Panc1 (cell line): ENCODE measurements around the gene EDEM1. TPM values are rescaled to one million over a fixed set of nuclear protein-coding genes. Genes with fewer than 3 reads are reported as not detected.
A peak's percentile ranks its signal among the peaks of the same experiment; 100 is the strongest.

Source experiments
- ATAC-seq: fragments of 200-7000 bp; cut with Tn5 transposase; 2 replicates; pipeline ENCODE4 v1.9.1; 2020; ENCODE audit warnings: mild to moderate bottlenecking, moderate library complexity
- BruUV-seq: library from RNA; stranded (reverse); fragments of 400-500 nt; replicated peaks from 2 replicates; lab custom pipeline; 2021; lab: Mats Ljungman, UMichigan
- CTCF ChIA-PET: fragments of 300-600 bp; sonication (Branson Sonifier 250); formaldehyde crosslinking; loops from one replicate; lab custom pipeline; 2022; ENCODE audit warnings: antibody characterized with exemption; lab: Charles Lee
- POLR2A ChIA-PET: fragments of 300-600 bp; sonication (Branson Sonifier 250); formaldehyde crosslinking; loops from one replicate; lab custom pipeline; 2022; ENCODE audit warnings: antibody characterized with exemption; lab: Charles Lee
- DNase-seq: peaks from one replicate; pipeline ENCODE4 v3.0.0-alpha.2; 2010; ENCODE audit warnings: low read depth, low spot score
- H3K27ac ChIP-seq: 2 replicates; pipeline ENCODE4 v1.5.1; 2011; ENCODE audit warnings: mild to moderate bottlenecking, low read length, inconsistent platforms
- H3K27me3 ChIP-seq: fragments of 200-500 bp; sonication (Bioruptor generic); 2 replicates; pipeline ENCODE4 v1.6.0; 2014; ENCODE audit warnings: low read length, inconsistent platforms; ENCODE audit not compliant: control insufficient read depth, insufficient read depth
- H3K36me3 ChIP-seq: fragments of 200-500 bp; sonication (Bioruptor generic); 2 replicates; pipeline ENCODE4 v1.5.1; 2014; ENCODE audit warnings: inconsistent platforms, mild to moderate bottlenecking, low read length, moderate library complexity; ENCODE audit not compliant: control insufficient read depth, insufficient read depth
- H3K4me1 ChIP-seq: 2 replicates; pipeline ENCODE4 v1.5.1; 2011; ENCODE audit warnings: inconsistent platforms, mild to moderate bottlenecking, low read length, moderate library complexity; ENCODE audit not compliant: control insufficient read depth, insufficient read depth
- H3K4me3 ChIP-seq, 2 experiments: 2 replicates each; pipeline ENCODE4 v1.5.1; 2011 to 2012; ENCODE audit warnings: low read depth in 2 of 2, low read length in 2 of 2, mild to moderate bottlenecking in 2 of 2, inconsistent platforms in 1 of 2, moderate library complexity in 1 of 2
- H3K9me3 ChIP-seq: fragments of 200-500 bp; sonication (Bioruptor generic); 2 replicates; pipeline ENCODE4 v1.5.1; 2014; ENCODE audit warnings: low read depth, mild to moderate bottlenecking, inconsistent platforms, low read length, moderate library complexity; ENCODE audit not compliant: control insufficient read depth, insufficient read depth
- POLR2AphosphoS5 ChIP-seq: IDR thresholded peaks from 2 replicates; pipeline ENCODE4 v1.6.1; 2012; ENCODE audit warnings: mild to moderate bottlenecking, low read depth, low read length, moderate library complexity
- SIN3A ChIP-seq: IDR thresholded peaks from 2 replicates; pipeline ENCODE4 v1.6.1; 2012; ENCODE audit warnings: low read depth, mild to moderate bottlenecking, low read length, moderate library complexity, borderline replicate concordance; ENCODE audit not compliant: insufficient read depth
- TCF7L2 ChIP-seq: IDR thresholded peaks from 2 replicates; pipeline ENCODE4 v1.6.1; 2011; ENCODE audit warnings: mild to moderate bottlenecking, low read depth, low read length, inconsistent platforms
- in situ Hi-C: cut with HindIII; loops from 2 replicates; pipeline ENCODE4 v1.10.0; 2016; ENCODE audit warnings: low sequenced_read_pairs, low pct_unique_long_range_greater_than_20kb
- intact Hi-C: fragments of 100-400 bp; cut with micrococcal nuclease; formaldehyde crosslinking; loops from one replicate; pipeline ENCODE4 v1.10.0; 2022; ENCODE audit not compliant: unreplicated experiment
- total RNA-seq: library from RNA; stranded (reverse); gene quantifications from one replicate; pipeline ENCODE4 v1.2.1, GENCODE V29; 2021; ENCODE audit not compliant: unreplicated experiment
- TF ChIP-seq, protein P1 (sequence below): fragments of 450-650 bp; IDR thresholded peaks from 2 replicates; pipeline ENCODE4 v1.5.1; 2017; ENCODE audit warnings: mild to moderate bottlenecking
- TF ChIP-seq, protein P2 (sequence below), 2 experiments: IDR thresholded peaks; 2 replicates each; pipeline ENCODE4 v1.6.1; 2011 to 2012; ENCODE audit warnings: low read depth in 2 of 2, control low read depth in 1 of 2, low read length in 1 of 2, mild to moderate bottlenecking in 1 of 2, moderate library complexity in 1 of 2; ENCODE audit not compliant: insufficient read depth in 1 of 2

The EDEM1 gene
- total RNA-seq, 1 experiment from 2014 or later, result 44.6 TPM

DNA sequence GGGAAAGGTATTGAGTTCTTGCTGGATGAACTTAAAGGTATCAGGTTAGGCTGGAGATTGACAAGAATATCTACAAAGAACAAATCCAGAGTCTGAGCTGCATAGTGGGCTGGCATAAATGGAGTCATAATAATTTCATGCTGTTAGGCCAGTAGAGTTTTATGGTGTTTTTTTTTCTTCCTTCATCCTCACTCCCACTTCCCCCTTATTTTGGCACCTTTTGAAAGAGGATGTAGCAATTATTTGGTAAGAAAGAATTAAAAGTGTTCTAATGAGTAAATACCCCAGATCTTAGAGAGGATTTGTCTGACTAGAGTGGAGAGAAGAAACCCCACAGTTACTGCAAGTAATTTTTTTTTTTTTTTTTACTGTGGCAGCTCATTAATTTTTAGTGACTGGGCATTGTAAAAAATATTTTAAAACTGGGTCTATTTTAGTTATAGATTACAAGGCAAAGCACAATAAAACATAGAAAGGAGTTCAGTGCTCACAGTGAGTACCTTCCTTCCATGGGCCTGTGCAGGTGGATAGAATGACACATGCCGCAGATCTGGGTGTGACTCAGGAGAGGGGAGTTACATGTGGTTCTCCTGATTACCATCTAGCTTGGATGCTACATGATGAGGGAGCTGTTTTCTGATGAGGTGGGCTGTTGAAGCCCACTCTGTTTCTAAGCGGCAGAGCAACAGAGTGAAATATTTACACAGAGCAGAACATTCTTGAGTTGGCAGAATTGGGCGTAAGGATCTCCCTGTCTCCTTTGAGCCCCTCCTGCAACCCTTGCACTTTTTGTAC, 5.3 kb downstream of the EDEM1 start:
- no peaks in the 10 kb centered on the region for H3K9me3 ChIP-seq
- H3K36me3 ChIP-seq, result no peaks in the 10 kb centered on the region; the same call in 1 of the 2 replicates
- DNase-seq (no peak), ATAC-seq (no peak)
- in situ Hi-C loops (no loop called here), intact Hi-C loops (no loop called here)
- ChIA-PET POLR2A (no interaction called here), CTCF (no interaction called here)
- H3K27me3 ChIP-seq, result no peaks in the 10 kb centered on the region
- peaks cover 22% of the 10 kb centered on the region; the same call in 1 of the 2 replicates for H3K4me1 ChIP-seq
- no TSS peak for BruUV-seq
- no peak overlapping the region for H3K4me3 ChIP-seq
- TF ChIP-seq TCF7L2 (no peak), POLR2AphosphoS5 (no peak), SIN3A (no peak)
- TF ChIP-seq, protein P1, sequence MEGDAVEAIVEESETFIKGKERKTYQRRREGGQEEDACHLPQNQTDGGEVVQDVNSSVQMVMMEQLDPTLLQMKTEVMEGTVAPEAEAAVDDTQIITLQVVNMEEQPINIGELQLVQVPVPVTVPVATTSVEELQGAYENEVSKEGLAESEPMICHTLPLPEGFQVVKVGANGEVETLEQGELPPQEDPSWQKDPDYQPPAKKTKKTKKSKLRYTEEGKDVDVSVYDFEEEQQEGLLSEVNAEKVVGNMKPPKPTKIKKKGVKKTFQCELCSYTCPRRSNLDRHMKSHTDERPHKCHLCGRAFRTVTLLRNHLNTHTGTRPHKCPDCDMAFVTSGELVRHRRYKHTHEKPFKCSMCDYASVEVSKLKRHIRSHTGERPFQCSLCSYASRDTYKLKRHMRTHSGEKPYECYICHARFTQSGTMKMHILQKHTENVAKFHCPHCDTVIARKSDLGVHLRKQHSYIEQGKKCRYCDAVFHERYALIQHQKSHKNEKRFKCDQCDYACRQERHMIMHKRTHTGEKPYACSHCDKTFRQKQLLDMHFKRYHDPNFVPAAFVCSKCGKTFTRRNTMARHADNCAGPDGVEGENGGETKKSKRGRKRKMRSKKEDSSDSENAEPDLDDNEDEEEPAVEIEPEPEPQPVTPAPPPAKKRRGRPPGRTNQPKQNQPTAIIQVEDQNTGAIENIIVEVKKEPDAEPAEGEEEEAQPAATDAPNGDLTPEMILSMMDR, result no peak
- TF ChIP-seq, protein P2, sequence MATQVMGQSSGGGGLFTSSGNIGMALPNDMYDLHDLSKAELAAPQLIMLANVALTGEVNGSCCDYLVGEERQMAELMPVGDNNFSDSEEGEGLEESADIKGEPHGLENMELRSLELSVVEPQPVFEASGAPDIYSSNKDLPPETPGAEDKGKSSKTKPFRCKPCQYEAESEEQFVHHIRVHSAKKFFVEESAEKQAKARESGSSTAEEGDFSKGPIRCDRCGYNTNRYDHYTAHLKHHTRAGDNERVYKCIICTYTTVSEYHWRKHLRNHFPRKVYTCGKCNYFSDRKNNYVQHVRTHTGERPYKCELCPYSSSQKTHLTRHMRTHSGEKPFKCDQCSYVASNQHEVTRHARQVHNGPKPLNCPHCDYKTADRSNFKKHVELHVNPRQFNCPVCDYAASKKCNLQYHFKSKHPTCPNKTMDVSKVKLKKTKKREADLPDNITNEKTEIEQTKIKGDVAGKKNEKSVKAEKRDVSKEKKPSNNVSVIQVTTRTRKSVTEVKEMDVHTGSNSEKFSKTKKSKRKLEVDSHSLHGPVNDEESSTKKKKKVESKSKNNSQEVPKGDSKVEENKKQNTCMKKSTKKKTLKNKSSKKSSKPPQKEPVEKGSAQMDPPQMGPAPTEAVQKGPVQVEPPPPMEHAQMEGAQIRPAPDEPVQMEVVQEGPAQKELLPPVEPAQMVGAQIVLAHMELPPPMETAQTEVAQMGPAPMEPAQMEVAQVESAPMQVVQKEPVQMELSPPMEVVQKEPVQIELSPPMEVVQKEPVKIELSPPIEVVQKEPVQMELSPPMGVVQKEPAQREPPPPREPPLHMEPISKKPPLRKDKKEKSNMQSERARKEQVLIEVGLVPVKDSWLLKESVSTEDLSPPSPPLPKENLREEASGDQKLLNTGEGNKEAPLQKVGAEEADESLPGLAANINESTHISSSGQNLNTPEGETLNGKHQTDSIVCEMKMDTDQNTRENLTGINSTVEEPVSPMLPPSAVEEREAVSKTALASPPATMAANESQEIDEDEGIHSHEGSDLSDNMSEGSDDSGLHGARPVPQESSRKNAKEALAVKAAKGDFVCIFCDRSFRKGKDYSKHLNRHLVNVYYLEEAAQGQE (IDR thresholded peaks at IDR 0.05; ENCODE audit: insufficient read depth in 1 of 2, low read depth in 2 of 2, low read length in 1 of 2), result no peak
- H3K27ac ChIP-seq, result no peak overlapping the region

DNA sequence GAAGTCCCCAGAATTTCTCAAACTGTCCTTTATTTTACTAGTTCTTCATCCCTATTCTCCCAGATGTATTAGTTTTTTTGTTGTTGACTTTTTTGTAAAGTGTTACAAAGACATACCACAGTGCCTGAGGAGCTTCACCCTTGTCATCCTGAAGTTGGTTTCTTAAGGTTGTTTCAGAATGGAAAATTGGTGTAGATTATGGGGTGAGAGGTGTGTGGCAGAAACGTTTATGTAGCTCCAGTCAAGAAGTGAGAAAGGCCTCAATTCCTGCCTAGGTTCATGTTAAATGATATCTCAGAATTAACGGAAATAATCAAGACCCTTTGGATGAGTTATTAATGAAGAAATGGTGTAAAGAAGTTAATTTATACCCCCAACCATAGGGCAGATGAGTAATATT, 6.8 kb downstream of the EDEM1 start:
- in situ Hi-C loops, result no loop called here
- Histone ChIP-seq H3K9me3 (no peaks in the 10 kb centered on the region), H3K27me3 (no peaks in the 10 kb centered on the region), H3K4me1 (peaks cover 22% of the 10 kb centered on the region; the same call in 1 of the 2 replicates), H3K4me3 (no peak overlapping the region), H3K27ac (peak overlapping the region; percentile 72), H3K36me3 (no peaks in the 10 kb centered on the region)
- no TSS peak for BruUV-seq
- ChIA-PET POLR2A (no interaction called here), CTCF (no interaction called here)
- TF ChIP-seq, protein P2 (IDR thresholded peaks at IDR 0.05; ENCODE audit: insufficient read depth in 1 of 2, low read depth in 2 of 2, low read length in 1 of 2), result no peak
- no peak for TF ChIP-seq SIN3A
- TF ChIP-seq, protein P1, result no peak
- no peak for TF ChIP-seq TCF7L2
- no peak for TF ChIP-seq POLR2AphosphoS5
- intact Hi-C loops, result no loop called here
- ATAC-seq (no peak), DNase-seq (no peak)
